GM21737 (cell line): ENCODE results near the gene ATG101.
"Not testable (repeated sequence)": the region's sequence is repeated elsewhere in the genome, so short reads cannot be mapped to it uniquely, and the experiment has no call there.

Experiments used
- ATAC-seq: cut with Tn5 transposase; IDR thresholded peaks from one replicate; pipeline ENCODE4 v1.9.1; 2021; ENCODE audit warnings: mild to moderate bottlenecking, moderate library complexity; ENCODE audit not compliant: unreplicated experiment

The ATG101 gene

DNA sequence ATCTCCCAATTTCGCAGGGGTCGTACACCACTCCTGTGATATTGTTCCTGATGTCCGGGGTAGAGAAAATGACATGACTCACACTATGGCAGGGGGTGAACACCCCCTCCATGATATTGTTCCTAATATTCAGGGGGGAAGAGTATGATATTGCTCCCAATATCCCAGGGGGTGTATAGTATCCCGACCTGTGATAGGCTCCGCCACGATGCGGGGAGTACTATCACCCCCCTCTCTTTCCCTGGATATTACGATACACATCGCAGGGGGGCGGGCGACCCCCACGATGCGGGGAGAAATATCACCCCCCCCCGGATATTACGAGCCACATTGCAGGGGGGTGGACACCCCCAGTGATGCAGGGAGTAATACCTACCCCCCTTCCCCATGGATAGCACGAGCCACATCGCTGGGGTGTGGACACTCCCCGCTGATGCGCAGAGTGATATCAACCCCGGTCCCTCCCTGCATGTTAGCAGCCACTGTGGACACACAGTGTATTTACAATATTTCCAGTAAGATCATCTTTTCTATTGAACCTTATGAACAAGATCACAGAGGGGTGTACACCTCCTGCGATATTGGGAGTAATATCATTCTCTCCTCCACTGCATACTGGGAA, 27.4 kb downstream of the ATG101 start:
- no peak for ATAC-seq

DNA sequence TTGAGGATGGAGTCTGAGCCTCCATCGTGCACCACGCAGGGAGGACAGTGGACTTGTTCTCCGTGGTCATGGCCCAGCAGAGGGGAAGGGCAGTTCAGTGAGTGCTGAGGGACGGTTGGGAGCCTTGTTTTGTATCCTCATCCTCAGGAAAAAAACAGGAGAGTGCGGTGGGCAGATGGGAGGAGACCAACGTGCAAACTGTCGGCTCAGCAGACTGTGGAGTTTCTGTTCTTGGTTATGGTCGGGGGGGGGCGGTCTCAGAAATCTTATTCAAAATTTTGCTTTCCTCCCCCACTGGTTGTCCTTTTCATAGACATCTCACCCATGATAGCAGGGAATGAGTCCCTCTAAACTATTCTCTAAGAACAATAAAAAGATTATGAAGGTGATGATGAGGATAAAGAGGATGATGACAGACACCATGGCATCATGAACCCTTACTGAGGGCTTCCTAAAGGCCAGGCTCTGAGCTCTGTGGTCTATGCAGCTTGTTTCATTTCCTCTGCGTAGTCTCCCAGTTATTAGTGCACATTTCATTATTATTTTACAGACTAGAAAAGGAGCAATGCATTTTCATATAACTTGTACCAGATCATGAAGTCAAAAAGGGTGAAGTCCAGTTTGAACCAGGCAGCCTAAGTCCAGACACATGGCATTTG, 34.8 kb downstream of the ATG101 start:
- not testable (repeated sequence) for ATAC-seq

DNA sequence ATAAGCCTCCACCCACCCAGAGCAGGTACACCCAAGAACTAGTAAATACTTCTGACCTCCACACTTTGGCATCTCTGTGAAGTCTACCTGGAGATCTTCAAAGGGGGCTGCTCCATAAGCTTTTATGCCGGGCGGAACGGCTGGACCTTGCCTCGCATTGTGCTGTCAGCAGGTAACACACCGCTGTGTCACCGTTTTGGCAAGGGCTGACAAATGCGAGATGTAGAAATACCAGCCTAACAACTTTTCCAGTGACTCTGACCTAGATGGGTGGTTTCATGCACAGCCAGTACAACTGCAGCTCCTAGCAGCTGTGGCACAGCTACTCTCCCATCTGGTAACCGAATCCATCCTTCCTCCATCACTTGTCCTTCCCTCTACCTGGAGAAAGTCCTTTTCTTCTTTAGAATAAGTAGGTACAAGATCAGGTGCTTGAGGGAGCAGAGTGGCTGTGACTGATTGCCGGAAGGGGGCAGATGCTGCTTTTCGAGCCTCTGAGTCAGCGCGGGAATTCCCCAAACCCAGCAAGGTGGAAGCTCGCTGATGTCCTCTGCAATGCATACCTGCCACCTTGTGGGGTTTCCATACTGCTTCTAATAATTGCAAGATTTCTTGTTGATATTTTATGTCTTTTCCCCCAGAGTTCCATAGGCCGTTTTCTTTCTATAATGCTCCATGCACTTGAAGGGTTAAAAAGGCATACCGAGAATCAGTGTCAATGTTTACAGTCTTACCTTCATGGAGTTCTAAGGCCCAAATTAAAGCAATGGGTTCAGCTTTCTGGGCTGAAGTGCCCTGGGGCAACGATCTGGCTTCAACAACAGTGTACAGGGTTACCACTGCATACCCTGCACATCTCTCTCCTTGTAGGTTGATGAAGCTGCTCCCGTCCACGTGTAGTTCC, 46.7 kb downstream of the ATG101 start:
- not testable (repeated sequence) for ATAC-seq

DNA sequence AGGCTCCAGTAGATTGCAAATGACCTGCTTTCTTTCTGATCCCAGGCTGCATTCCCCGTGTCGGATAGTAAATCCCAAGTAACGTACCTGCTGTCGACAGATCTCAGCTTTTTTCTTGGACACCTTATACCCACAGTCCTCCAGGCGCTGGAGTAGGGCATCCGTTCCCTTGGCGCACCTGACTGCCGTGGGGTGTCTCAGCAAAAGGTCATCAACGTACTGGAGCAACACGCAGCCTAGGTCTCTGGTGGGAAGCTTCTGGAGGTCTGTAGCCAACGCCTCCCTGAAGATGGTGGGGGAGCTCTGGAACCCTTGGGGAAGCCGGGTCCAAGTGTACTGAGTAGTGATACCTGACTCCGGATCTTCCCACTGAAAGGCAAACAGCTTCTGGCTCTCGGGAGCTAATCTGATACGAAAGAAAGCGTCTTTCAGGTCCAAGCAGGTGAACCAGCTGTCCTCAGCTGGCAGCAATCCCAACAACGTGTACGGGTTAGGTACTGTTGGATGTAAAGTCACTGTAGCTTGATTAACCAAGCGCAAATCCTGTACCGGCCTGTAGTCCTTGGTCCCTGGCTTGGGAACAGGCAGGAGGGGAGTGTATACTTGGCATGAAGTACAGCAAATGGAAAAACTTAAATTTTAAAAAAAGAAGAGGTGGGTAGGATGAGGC, 48.2 kb downstream of the ATG101 start:
- not testable (repeated sequence) for ATAC-seq

DNA sequence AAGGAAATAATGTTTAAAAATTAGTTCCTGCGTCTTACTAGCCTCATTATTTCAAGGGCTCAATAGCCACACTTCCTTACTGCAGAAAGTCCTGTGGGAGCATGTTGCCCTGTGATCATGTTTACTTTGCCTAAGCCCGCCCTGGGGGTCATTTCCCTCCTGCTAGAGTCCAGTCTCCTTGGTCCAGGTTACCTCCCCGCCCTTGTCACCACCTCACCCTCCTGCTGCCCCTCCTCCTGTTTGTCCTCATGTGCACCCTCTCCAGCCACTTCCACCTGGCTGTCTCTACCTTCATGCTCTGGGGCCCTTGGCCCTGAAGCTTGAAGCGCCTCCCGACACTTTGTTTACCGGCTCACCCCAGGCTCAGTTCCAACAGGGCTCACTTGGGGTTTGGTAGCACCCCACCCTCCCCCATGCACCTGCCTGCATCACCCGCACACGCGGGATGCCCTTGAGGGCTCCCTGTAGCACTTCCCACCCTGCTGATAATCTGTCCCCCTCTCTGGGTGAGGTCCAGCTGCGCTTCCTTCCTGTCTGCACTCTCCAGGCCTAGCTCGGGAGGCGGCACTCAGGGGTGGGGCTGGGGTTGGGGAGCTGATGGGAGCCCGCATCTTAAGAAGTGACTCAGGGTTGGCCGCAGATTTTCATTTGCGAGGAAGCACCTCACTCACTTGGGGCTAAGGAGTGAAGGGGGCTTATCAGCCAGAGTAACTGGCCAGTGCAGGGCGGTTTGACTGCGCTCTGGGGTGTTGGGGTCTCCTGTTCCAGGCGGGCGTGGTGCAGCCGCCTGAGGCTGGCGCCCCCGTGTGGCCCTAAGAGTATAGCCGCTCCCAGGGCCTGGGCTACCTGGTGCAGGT, 49.8 kb downstream of the ATG101 start:
- ATAC-seq, result no peak

DNA sequence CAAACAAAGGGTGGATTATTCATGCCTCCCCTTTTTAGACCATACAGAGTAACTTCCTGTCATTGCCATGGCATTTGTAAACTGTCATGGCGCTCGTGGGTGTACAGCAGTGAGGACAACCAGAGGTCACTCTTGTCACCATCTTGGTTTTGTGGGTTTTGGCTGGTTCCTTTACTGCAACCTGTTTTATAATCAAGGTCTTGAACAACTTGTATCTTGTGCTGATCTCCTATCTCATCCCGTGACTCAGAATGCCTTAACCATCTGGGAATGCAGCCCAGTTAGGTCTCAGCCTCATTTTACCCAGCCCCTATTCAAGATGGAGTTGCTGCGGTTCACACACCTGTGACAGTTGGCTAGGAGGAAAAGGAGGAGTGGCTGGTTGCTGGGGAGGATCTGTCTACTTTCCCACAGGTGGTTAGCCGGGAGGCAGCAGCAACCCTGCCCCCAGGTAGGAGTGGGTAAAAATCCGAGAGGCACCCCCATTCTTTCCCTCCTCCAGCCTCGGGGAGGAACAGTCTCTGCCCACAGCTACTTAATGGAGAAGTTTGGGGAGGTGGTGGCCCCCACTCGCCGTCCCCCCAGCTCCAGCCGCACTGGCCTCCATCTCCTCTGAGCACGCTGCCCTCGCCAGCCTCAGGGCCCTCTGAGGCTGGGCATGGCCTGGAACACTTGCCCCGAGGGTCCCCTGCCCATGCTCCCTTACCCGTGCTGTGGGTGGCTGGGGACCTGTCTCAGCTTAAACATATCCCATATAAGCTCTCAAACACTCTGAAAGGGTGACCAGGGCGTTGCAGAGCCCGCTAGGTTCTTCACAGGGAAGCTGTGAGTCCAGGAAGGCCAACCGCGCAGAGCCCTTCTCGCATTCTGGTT, 51.4 kb downstream of the ATG101 start:
- ATAC-seq, result no peak

DNA sequence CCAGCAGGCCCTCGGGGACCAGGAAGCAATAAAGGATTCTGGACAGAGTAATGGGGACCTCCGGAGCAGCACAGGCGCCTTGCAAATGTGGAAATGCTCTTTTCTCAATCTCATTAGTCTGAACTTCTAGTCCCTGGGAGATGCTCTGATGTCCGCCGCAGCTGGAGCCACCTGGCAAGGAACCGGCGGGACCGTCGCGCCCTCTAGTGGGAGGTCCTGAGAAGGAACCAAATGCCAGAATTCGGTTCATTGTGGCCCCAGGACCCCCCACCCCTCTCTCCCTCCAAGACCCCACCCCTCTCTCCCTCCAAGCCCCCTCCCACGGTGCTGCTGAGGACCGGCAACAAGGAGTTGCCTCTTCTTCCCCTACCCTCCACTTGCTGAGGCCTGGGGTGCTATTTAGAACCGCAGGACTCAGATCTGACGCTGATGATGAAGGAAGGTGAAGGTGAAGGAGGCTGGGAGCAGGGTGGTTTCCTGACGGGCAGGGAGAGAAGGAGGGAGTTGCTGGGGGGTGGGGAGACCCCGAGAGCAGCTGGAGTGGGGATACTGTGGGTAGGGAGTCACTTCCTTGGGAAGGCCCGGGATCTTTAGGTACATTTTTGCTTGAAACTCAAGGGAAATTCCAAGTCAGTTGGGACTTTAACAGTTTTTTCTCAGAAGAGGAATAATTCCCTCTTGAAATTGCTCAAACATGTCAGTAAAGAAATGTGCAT, 52.2 kb downstream of the ATG101 start:
- no peak for ATAC-seq

DNA sequence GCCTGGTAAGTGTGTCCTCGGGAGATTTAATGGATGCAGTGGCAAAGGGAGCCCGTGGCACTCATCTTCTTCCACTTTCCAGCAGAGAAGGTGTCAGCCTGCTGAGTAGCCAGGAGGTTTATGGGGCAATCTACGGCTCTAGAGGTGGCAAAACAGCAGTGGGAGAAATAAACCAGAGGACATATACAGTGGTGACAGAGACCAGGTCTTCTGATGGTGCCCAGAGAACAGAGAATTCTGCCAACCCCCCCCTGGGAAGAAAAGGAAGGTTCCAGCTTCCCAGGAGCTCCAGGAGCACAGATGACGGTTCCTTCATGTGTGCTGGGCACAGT, 52.7 kb downstream of the ATG101 start:
- no peak for ATAC-seq

DNA sequence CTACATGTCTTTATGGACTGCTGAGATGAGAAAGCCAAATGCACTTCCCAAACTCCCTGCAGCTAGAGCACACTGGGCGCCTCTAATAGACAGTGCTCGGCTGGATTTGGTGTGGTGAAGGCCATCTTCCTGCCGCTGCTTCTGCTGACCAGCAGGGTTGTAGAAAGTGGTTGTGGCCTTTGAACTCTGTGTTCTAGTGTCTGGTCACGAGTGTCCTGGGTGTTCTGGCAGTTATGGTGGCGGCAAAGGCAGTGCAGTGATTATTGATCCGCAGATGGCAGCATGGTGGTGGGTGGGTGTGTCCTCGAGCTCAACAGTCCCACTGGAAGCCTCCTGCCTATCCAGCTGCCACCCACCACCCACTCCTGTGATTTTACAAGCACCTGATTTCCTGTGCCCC, 53.1 kb downstream of the ATG101 start:
- ATAC-seq, result no peak

DNA sequence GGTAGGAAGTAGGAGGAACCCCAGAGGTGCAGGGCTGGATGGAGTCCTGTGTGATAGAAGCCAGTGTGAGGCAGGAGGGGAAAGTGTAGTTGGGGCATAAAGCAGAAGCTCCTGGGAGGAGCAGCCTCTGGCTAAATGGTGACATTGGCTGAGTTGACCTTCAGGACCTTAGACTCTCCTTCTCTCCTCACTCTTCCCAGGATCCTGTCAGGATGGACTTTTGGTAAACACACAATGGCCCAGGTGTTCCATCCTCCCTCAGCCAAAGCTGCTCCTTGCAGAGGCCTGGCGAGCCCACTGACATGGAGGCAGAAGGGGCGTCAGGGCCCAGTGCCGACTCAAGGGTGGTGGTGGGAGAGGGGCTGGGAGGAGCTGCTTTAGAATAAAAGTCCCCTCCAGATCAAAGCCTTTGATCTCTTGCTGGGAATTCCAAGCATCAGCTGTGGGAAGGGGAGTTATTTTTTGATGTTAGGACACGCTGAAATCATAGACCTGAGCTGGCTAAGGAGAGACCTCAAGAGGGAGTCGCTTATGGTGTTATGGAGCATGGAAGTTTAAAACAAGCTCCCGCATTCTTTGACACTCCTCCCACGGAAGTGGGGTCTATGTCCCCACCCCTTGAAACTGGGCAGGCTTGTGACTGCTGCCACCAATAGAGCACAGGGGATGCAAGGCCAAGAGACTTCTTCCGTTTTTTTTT, 53.9 kb downstream of the ATG101 start:
- ATAC-seq, result no peak

DNA sequence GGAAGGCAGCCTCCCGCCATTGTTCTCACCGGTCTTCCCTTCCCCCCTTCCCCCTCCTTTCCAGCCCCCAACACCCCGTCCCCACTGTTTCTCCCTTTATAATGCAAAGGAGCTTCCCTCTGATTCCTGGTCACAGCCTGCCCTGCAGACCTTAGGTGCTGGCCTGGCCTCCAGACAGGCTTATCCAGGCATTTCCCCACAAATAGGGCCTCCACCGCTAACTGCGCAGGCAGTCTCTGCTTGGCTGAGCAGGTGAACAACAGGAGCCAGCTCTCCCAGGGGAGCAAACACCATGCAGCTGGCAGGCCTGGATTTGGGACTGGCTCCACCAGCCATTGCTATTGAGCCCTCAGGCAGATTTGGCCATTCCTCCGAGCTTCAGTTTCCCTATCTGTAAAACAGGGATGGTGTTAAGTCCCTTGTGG, 55.7 kb downstream of the ATG101 start:
- ATAC-seq, result no peak

DNA sequence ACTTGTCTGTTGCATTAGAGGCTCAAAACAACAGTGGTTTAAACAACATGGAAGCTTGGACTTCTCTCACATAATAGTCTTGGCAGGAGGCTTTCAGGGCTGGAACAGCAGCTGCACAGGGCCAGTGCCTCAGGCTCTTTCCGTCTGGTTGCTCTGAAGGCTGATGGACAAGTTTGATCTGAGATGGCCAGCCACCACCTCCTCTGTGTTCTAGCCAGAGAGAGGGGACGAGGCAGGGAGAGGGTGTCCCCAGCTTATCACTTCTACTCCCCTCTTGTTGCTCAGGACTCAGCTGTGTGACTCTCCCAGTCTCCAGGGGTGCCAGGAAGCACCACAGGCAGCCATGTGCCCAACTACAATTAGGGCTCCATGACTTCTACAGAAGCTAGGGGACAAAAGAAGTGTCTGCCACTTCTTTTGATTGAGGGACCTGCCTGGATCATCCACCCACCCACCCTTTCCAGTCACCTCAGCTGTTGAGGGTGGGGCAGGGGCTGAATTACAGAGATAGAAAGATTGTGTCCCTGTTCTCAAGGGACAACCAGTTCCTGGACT, 56.3 kb downstream of the ATG101 start:
- ATAC-seq, result no peak
